NCI-H2171 treated with DMSO at 0.1 percent for 48 hours (cell line): Measurements from ENCODE around the gene MLN.

Experiments
- DNase-seq: peaks from one replicate; lab custom pipeline; 2025; lab: John Stamatoyannopoulos, UW

Gene MLN

DNA sequence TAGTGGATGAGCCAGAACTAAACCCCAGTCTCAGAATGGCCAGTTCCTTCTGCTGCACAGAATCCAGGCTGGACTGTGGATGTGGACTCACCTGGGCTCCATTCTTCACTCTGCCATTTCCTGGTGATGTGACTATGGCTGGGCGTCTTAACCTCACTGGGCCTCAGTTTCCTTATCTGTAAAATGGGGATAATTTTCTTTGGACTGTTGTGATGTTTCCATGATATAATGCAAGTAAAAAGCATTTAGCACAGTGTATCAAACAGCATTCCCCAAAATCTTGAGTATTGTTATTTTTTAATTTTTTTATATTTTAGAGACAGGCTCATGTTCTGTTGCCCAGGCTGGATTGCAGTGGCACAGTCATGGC, 51.2 kb downstream of the MLN start:
- no peak for DNase-seq

DNA sequence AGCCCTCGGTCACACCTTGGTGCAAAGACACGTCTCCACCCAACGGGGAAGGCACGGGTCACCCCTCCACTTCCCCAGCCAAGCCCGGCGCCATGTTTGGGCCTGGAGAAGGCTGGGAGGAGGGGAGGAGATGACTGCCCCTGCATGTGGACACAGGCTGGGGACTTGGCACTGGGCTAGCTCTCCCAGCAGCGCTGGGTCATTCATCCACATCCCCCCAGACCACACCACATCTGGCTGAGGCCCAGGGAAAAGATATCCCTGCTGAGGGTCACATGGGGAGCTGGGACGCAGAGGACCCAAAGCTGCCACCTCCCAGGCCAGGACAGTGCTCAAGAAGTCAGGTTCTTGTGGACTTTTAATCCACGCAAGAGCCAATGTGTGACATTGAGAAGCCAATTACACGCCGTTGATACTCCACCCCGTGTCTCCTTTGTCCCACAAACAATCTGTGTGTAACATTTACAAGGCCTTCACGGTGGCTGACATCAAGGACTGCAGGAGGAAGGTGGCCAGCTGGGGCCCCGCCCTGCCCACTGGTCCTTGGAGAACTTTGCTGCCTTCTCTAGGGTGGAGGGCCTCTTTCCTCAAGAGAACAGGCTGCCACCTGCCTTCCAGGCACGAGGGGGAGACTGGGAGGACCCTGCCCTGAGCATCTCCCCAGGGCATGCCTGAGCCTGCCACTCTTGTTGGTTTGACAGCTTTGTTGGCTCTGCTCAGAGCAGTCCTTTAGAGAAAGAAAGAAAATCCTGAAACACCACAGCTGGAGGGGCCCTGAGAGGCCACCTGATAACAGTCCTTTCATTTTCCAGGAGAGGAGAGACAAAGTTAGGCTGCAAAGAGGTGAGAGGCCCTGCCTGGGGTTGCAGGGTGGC, 51.8 kb downstream of the MLN start:
- peak; percentile 97 for DNase-seq

DNA sequence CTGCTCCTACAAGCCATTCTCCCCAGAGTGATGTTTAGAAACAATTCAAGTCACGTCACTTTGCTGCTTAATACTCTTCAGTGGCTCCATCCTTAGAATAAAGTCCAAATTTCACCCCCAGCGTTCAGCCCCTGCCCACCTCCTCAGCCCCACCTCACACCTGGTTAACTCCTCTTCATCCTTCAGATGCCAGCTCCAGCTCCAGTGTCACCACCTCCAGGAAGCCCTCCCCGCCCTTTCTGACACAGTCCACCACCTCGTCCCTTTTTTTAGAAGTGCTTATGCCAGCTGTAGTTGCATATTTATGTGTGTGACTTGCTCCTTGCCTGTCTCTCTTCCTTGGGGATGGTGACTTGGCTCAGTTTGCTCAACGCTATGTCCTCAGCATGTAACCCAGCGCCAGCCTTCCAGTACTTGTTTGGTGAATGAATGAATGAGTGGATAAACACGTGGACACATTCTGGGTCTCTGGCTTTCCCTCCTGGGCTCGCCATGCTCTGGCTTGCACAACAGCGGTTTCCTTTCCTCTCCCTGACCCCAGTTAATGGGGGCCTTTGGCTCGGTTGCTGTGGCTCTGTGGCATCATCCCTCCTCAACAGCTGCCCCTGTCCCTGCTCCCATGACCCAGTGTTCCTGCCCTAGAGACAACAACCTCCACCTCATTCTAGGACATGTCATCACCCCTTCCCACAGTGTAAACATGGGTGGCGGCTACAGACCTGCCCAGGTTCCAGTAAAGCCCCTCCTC, 53.4 kb downstream of the MLN start:
- no peak for DNase-seq

DNA sequence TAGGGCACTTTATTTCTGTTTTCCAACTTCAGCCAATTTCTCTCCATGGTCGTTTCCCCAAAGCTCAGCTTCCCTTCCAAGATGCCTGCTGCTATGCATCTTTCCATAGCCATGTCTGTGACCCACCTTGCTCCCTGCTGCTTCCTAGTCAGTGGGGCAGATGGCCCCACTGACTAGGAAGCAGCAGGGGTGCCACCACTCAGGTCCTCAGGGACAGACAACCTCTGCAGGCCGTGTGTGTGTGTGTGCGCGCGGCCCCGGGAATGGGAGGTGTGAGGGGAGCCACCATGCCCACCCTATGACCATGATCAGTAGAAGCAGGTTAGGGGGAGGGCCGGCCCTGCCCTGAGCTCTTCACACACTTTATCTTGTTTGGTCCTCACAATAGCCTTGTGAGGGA, 54.4 kb downstream of the MLN start:
- DNase-seq: peak; percentile 66

DNA sequence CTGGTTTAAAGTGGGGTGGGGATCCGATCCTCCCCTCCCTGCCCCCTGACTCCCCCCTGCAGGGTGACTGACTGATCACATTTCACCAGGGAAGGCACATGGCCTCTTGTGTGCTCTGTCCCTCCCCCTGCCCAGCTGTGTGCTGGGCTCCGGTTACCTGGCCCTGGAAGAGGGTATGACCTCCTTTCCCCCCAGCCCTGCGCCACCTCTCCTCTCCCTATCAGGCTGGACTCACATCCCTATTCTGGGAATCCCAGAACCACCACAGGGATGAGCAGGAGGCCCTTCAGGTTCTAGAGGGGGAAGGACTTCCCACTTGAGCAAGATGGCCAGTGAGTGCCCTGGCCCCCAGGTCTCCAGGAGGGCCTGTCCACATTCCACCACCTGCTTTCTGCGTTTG, 55.0 kb downstream of the MLN start:
- DNase-seq: peak; percentile 66

GRCh38 chr6:33747823-33748222, 56.0 kb downstream of the MLN start:
- no peak for DNase-seq

DNA sequence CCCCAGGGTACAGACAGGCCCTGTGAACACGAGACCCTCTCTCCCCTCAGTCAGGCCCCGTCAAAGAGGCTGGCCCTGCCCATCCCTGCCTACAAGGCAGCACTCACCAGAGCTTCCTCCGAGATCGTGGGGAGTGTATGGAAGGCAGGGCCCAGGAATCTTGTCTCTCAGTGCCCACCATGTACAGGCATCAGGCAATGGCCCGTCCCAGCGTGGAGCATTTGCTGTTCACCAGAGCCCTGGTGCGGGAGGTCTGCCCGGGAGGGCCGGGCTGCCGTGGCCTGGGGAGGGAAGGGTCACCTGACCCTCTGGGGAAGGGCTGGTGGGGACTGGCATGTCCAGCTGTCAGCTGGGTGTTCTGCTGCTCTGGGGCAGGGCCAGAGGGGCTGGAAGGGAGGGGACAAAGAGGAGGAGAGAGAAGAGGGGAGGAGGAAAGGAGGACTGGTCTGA, 57.1 kb downstream of the MLN start, which contains the start of gene IP6K3:
TSS of gene IP6K3 (minus strand) at position 255 of the 450 bp plus-strand sequence. CDS start 11,429 bp downstream, outside the sequence.
- no peak for DNase-seq

DNA sequence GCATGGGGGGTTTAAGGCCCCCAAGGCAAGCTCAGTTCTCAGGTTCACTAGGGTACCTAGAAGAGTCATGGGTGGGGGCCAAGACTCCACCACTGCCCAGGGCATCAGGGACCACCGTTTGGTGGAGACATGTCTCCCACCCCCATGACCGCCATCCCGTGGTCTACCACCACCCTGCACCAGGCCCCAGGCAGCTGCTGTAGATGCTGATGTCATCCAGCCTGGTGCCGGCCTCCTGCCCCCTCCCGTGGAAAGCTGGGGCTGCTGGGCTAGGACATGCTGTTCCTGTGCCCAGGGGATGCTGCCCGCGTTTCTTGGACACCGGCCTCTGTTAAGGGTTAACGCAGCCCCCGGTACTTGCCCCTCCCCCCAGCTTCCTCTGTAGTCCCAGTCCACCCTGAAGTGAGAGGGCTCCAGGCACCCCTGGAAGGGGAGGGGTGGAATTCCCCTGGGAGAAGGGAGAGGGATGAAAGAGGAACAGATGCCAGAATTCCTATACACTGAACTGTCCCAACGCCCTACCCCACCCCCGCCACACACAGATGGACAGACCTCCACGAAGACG, 57.7 kb downstream of the MLN start:
- DNase-seq: peak; percentile 64

DNA sequence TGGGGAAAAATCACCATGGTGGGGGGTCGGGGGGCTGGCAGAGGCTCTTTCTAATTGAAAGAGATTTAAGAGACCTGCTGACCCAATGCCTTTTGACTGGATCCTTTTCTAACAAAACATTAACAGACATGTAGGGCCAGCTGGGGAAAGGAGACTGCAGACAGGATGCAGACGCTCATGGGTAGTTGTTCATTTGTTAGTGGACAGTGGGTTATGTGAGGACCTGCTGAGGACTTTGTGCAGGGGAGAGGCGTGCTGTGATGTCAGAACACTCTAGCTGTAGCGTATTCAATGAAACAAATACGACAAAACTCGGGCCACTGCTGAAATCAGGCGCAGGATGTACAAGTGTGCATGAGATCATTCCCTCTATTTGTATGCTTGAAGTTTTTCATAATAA, 58.3 kb downstream of the MLN start:
- DNase-seq: peak; percentile 19

GRCh38 chr6:33744895-33745546, 58.8 kb downstream of the MLN start:
- peak; percentile 96 for DNase-seq
